Measurements from ENCODE around the gene SULT2B1.

SULT2B1 gene

DNA sequence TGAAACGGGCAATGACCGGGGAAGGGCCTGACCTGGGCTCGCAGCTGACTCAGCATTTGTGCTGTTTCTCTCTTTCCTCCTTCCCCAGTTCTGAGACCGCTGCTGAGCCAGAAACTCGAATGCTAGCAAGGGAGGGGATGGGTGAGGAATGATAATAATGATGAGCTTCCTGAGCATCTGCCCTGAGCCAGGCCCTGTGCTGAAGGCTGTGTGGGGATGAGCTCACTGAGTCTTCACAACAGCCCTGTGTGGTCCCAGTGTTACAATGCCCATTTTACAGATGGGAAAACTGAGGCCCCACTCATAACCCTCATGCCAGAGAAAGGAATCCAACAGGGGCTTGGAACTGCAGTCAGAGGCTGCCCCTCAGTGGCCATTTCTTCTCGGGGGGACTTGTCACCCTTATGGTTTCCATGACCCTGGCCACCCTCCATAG, 8.1 kb downstream of the SULT2B1 start:
- no peak overlapping the region for H3K4me3 ChIP-seq (ENCODE audit: low read depth, low read length)
- ChIA-PET POLR2A (no interaction called here), CTCF (interaction anchor here (0.6 to 1.5 kb wide), 3 partner anchors 24 to 90 kb away, joined by 3 to 5 read pairs (median 3); no protein-coding TSS in a partner anchor)
- no peak for DNase-seq (ENCODE audit: low read depth, low spot score)
- TF ChIP-seq, protein P1, sequence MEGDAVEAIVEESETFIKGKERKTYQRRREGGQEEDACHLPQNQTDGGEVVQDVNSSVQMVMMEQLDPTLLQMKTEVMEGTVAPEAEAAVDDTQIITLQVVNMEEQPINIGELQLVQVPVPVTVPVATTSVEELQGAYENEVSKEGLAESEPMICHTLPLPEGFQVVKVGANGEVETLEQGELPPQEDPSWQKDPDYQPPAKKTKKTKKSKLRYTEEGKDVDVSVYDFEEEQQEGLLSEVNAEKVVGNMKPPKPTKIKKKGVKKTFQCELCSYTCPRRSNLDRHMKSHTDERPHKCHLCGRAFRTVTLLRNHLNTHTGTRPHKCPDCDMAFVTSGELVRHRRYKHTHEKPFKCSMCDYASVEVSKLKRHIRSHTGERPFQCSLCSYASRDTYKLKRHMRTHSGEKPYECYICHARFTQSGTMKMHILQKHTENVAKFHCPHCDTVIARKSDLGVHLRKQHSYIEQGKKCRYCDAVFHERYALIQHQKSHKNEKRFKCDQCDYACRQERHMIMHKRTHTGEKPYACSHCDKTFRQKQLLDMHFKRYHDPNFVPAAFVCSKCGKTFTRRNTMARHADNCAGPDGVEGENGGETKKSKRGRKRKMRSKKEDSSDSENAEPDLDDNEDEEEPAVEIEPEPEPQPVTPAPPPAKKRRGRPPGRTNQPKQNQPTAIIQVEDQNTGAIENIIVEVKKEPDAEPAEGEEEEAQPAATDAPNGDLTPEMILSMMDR (IDR thresholded peaks at IDR 0.05; ENCODE audit: insufficient read depth, low read length, missing control alignments), result no peak

DNA sequence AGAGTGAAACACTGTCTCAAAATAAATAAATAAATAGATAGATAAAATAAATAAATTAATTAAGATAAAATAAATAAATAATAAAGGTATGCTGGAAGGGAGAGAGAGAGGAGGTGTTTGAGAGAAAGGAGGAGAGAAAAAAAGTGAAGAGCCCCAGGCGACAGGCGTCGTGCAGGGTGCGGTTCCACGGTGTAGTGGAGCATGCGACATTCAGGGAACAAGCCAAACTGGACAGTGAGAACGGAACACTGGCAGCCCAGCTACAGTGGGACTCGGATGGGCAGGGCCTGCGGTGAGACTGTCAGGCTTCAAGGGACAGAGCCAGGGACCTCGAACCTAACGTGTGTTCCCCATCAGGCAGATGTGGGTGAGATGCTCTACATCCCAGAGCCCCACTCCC, 9.4 kb downstream of the SULT2B1 start:
- POLR2A ChIA-PET, result no interaction called here
- DNase-seq (ENCODE audit: low read depth, low spot score), result no peak
- H3K4me3 ChIP-seq (ENCODE audit: low read depth, low read length), result no peak overlapping the region
- CTCF ChIA-PET, result no interaction called here
- TF ChIP-seq, protein P1 (IDR thresholded peaks at IDR 0.05; ENCODE audit: insufficient read depth, low read length, missing control alignments), result no peak

DNA sequence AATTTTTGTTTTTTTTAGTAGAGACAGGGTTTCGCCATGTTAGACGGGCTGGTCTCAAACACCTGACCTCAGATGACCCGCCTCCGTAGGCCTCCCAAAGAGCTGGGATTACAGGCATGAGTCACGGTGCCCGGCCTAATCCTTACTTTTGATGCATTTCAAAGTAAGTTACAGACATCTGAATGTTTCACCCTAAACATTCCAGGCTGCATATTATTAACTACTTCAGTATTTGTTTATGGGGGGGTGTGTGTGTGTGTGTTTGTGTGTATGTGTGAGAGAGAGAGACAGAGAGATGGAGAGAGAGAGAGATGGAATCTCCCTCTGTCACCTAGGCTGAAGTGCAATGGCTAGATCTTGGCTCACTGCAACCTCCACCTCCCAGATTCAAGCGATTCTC, 13.1 kb downstream of the SULT2B1 start:
- CTCF ChIA-PET, result interaction anchor here (1.8 kb wide), 1 partner anchor 12 kb away, joined by 3 read pairs; no protein-coding TSS in a partner anchor
- TF ChIP-seq, protein P1 (IDR thresholded peaks at IDR 0.05; ENCODE audit: insufficient read depth, low read length, missing control alignments), result no peak
- POLR2A ChIA-PET, result no interaction called here
- no peak for DNase-seq (ENCODE audit: low read depth, low spot score)
- no peak overlapping the region for H3K4me3 ChIP-seq (ENCODE audit: low read depth, low read length)

DNA sequence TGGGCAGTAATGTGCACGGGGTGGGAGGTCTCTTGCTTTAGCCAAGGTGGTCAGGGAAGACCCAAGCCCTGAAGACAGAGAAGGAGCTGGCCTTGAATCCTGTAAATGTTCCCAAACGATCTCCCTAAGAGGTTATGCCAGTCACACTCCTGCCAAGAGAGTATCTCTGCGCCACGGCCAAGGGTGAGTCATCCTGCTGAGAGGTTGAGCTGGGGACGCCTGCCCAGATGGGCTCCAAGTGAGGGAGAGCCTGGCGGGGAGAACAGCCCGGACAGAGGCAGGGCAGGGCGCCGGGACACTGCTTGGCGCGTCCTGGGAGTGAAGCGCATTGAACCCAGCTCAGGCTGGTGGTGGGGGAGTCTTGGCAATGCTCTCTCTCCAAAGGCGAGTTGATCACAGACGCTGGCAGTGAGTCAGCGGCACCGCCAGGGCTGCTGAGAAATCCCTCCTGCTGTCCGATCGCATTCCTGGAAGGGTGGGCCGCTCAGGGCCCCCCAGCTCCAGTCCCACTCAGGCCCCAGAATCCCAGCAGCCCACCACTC, 16.4 kb downstream of the SULT2B1 start:
- peak overlapping the region; percentile 15 for H3K4me3 ChIP-seq (ENCODE audit: low read depth, low read length)
- ChIA-PET CTCF (interaction anchor here (0.7 to 4.6 kb wide), 6 partner anchors 14 to 79 kb away, joined by 3 to 23 read pairs (median 5); no protein-coding TSS in a partner anchor), POLR2A (interaction anchor here (0.6 to 1.0 kb wide), 2 partner anchors 46 to 313 kb away, joined by 3 to 5 read pairs; no protein-coding TSS in a partner anchor)
- DNase-seq (ENCODE audit: low read depth, low spot score), result no peak
- TF ChIP-seq, protein P1 (IDR thresholded peaks at IDR 0.05; ENCODE audit: insufficient read depth, low read length, missing control alignments), result no peak

DNA sequence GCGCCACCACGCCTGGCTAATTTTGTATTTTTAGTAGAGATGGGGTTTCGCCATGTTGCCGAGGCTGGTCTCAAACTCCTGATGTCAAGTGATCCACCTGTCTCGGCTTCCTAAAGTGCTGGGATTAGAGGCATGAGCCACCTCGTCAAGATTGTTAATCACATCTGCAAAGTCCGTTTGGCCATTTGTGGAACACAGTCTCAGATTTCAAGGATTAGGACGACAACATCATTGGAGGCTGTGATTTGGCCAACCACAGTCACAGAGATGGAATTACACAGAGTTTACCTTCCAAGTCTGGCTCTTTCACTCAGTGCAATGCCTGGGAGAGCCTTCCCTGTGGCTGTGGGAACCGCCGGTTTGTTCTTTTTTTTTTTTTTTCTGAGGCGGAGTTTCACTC, 17.8 kb downstream of the SULT2B1 start:
- TF ChIP-seq, protein P1 (IDR thresholded peaks at IDR 0.05; ENCODE audit: insufficient read depth, low read length, missing control alignments), result no peak
- no peak for DNase-seq (ENCODE audit: low read depth, low spot score)
- ChIA-PET POLR2A (no interaction called here), CTCF (interaction anchor here (1.0 to 4.6 kb wide), 4 partner anchors 14 to 178 kb away, joined by 3 to 23 read pairs (median 5); partner anchors contain the start of gene KDELR1)
- H3K4me3 ChIP-seq (ENCODE audit: low read depth, low read length), result no peak overlapping the region

DNA sequence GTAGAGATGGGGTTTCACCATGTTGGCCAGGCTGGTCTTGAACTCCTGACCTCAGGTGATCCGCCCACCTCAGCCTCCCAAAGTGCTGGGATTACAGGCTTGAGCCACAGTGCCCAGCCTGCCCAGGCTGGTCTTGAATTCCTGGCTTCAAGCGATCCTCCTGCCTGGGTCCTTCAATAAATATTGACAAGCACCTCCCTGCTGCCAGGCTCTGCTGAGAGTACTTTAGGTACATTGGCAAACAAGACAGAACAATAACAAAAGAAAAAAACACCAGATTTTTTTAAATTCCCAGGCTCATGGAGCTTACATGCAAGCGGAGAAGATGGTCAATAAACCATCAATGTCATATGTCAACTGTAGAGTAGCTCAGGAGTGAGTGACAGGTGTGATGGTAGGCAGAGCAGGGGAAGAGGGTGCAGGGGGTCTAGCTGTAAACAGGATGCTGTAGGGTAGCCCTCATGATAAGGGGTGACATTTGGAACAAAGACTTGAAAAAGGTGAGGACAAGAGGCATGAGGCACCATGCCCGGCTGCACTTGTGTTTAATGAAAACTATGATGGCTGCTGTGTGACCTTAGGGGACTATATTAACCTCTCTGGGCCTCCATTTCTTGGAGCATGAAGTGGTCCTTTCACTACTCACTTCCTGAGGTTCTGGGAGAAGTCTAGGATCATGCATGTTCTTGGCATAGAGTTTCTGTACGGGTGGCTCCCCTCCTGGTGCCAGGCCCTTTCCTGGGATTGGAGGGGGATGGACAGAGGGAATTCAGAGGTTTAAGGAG, 19.6 kb downstream of the SULT2B1 start:
- no peak overlapping the region for H3K4me3 ChIP-seq (ENCODE audit: low read depth, low read length)
- DNase-seq (ENCODE audit: low read depth, low spot score), result no peak
- CTCF ChIA-PET, result interaction anchor here (0.6 to 4.6 kb wide), 3 partner anchors 13 to 87 kb away, joined by 3 to 23 read pairs (median 7); no protein-coding TSS in a partner anchor
- TF ChIP-seq, protein P1 (IDR thresholded peaks at IDR 0.05; ENCODE audit: insufficient read depth, low read length, missing control alignments), result no peak
- POLR2A ChIA-PET, result no interaction called here

All from AG04449 (cell line).